Retinal pigment epithelial cell (primary cell): Measurements from ENCODE around the gene BPIFB4.
"Not testable (repeated sequence)": the region's sequence is repeated elsewhere in the genome, so short reads cannot be mapped to it uniquely, and the experiment has no call there.

Experiments used
- DNase-seq: peaks from one replicate; pipeline ENCODE4 v3.0.0-alpha.2; 2010; ENCODE audit warnings: low read depth
- H3K4me3 ChIP-seq: 2 replicates; pipeline ENCODE4 v1.5.1; 2011; ENCODE audit warnings: mild to moderate bottlenecking, low read length, control low read depth, moderate library complexity
- TF ChIP-seq, protein P1 (sequence below): conservative IDR thresholded peaks from 2 replicates; pipeline ENCODE4 v1.5.1; 2011; ENCODE audit warnings: low read depth, low read length, control low read depth, inconsistent platforms

The BPIFB4 gene

DNA sequence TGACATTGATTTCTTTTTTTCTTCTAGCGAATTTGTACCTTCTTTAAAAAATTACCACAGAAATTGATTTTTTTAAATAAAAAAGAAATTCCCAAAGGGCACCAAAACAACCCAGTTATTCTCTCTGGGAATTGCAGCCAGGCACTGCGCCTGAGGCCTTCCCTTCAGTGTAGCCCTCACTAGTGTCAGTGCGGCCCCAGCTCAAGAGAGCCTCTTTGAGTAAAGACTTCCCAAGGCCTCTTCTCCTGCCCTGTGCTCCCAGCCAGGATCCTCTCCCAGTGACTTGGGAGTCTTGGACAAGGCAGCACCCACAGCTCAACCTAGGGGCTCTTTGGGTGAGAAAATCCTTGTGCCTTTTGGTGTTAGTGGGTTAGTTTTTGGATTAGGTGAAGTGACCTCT is 41.5 kb downstream of the BPIFB4 start:
- no peak for DNase-seq
- no peak overlapping the region for H3K4me3 ChIP-seq
- TF ChIP-seq, protein P1, sequence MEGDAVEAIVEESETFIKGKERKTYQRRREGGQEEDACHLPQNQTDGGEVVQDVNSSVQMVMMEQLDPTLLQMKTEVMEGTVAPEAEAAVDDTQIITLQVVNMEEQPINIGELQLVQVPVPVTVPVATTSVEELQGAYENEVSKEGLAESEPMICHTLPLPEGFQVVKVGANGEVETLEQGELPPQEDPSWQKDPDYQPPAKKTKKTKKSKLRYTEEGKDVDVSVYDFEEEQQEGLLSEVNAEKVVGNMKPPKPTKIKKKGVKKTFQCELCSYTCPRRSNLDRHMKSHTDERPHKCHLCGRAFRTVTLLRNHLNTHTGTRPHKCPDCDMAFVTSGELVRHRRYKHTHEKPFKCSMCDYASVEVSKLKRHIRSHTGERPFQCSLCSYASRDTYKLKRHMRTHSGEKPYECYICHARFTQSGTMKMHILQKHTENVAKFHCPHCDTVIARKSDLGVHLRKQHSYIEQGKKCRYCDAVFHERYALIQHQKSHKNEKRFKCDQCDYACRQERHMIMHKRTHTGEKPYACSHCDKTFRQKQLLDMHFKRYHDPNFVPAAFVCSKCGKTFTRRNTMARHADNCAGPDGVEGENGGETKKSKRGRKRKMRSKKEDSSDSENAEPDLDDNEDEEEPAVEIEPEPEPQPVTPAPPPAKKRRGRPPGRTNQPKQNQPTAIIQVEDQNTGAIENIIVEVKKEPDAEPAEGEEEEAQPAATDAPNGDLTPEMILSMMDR: no peak

DNA sequence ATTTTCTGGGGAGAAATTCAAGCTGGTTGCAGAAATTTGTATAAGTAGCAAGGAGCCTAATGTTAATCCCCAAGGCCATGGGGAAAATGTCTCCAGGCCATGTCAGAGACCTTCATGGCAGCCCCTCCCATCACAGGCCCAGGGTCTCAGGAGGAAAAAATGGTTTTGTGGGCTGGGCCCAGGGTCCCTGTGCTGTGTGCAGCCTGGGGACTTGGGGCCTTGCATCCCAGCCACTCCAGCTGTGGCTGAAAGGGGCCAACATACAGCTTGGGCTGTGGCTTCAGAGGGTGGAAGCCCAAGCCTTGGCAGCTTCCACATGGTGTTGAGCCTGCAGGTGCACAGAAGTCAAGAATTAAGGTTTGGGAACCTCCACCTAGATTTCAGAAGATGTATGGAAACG is 42.9 kb downstream of the BPIFB4 start:
- not testable (repeated sequence) for DNase-seq, H3K4me3 ChIP-seq

DNA sequence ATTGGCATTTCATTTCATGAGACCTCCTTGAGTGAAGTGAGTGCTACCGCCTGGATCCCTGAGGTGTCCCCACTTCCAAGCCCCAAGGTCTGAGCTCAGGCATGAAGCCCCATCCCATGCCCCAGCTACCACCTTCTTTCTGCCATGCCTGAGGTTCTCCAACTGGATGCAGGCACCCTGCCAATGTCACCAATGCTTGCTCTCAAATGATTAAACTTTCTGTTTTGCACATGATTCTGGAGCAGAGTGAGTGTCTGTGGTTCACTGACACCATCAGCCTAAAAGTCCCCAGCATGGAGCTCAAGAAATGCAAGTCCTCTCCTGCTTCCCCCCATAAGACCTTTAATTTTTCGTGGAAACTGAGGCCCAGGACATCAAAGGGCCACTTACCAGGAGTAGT is 44.8 kb downstream of the BPIFB4 start:
- TF ChIP-seq, protein P1: no peak
- no peak for DNase-seq
- H3K4me3 ChIP-seq: no peak overlapping the region

DNA sequence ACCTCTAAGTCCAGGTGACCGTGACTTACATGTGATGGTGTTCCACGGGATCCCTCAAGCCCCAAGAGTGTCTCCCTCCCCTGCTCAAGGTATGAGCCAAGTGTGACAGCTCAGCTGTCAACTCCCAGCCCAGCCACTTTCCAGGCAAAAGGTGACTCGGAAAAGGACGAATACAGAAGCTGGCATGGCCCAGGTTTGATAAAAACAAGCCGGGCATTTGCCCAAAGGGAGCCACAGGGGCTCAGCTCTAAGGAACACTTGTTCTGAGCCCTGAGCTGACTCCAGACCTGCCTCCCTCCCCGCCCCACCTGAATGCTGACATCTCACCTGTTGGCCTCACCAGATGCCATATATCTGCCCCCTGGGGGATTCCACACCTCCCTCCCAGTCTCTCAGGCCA is 45.6 kb downstream of the BPIFB4 start:
- TF ChIP-seq, protein P1: no peak
- no peak for DNase-seq
- H3K4me3 ChIP-seq: no peak overlapping the region

DNA sequence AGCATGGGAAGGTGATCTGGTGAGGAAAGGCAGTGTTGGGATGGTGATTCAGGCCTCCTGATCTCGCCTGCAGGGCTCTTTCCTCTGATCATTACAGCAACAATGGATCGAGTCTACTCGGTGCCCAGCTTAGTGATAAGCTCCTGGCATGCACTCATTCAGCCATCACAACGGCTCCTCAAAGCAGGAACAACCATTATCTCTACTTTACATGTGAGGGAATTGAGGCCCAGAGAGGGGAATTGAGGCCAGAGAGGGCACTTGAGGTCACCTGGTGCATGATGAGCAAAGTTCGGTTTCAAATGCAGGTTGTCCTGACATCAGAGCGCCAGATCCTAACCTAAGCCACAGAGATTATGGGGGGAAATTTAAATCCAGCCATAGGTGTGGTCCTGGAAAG is 46.5 kb downstream of the BPIFB4 start:
- no peak for DNase-seq
- H3K4me3 ChIP-seq: no peak overlapping the region
- TF ChIP-seq, protein P1: no peak

DNA sequence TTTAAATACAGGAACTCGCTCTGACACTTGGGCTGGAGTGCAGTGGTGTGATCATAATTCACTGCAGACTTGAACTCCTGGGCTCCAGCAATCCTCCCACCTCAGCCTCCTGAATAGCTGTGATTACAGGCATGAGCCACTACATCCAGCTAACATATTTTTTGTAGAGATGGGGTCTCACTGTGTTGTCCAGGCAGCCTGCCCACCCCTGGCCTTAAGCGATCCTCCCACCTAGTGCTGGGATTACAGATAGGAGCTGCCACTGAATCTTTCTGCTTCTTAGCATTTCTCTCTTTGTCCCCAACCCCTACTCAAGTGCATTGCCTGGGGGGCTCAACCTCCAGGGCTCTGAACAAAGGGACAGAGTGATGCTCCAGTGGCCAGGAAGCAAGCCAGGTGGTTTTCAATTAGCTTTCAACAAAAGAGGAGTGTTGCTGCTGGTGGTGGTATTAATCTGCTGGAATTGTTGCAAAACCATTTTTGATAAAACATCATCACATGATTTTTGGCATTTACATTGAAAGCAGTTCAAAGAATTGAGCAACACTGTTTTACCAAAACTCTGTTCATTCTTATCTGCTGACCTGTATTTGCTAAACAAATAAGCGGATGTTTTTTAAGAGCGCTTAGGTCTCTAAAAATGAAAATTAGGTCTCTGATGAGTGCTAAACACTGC is 48.1 kb downstream of the BPIFB4 start:
- DNase-seq: no peak
- TF ChIP-seq, protein P1: no peak
- no peak overlapping the region for H3K4me3 ChIP-seq

DNA sequence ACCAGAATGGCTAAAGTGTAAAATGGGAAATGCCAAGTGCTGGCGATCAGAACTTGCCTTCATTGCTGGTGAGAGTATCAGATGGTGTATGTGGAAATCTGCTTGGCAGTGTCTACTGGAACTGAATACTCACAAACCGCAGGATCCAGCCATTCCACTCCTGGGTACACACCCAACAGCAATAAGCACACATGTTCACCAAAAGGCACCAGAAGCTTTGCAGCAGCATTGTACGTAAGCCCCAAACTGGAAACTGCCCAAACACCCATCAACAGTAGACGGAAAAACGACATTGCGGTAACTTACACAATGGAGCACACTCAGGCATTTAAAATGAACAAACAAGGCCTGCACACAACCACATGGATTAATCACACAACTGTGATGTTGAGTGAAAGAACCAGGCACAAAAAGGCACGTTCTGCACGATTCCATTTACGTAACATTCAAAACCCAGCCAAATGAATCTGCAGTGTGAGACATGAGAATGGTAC is 51.2 kb downstream of the BPIFB4 start:
- H3K4me3 ChIP-seq: no peak overlapping the region
- TF ChIP-seq, protein P1: no peak
- no peak for DNase-seq
